HG03565 (cell line): ENCODE results near the gene NRP1.
"Not testable (repeated sequence)": the region's sequence is repeated elsewhere in the genome, so short reads cannot be mapped to it uniquely, and the experiment has no call there.

Experiments
- ATAC-seq: cut with Tn5 transposase; IDR thresholded peaks from one replicate; pipeline ENCODE4 v1.9.1; 2021; ENCODE audit warnings: mild to moderate bottlenecking, moderate library complexity; ENCODE audit not compliant: unreplicated experiment

NRP1 gene

GRCh38 chr10:33325929-33326328, 8.5 kb downstream of the NRP1 start:
- ATAC-seq: no peak

DNA sequence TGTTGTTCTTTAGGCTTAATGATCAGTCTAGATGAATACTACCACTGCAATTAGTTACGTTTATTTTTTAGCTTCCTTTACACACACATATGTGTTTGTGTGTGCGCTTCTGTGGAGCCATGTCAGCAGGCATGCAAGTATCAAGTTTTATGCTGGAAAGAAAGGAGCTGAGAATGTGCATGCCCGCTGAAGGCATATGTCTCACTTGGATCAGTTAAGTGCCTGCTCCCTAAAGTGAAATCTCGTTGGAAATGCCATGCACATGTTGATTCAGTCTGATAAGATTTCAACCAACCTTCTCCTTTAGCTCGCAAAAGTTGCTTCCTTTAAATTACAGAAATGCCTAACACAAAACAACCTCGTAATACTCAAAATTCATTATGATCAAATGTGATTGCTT, 10.7 kb downstream of the NRP1 start:
- no peak for ATAC-seq

DNA sequence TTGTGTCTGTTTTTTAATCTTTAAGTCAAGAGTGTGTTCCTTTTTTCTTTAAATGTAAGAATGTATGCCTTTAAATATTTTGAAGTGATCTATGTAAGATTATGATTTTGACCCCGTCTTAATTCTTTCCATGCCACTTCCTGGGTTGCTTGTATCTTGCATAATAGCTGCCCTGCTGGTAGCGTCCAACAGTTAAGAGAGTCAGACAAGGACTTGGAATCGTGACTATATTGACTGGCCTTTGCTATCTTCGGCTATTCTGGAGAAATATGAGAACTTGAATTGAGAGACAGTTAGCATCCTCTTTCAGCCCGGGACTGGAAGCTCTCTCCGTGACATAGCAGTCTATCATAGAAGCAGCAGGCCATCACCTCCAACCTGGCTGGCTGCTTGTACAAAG, 13.0 kb downstream of the NRP1 start:
- ATAC-seq: no peak

DNA sequence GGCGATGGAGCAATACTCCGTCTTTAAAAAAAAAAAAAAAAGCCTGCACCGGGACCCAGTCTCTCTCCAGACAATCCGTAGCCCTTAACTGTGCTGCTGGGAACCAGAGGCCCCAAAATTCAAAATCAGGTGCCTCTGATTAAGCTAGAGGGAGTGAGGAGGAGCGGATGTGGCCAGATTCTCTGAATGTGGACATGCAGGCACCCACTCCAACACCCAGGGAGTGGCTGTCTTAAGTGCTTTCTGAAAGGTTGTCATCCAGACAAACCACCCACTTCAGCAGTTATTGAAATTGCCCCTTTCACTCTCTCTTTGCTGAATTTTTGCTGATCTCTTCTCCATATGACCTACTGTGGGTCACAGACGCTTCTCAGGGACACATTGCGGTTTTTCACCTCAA, 14.2 kb downstream of the NRP1 start:
- no peak for ATAC-seq

DNA sequence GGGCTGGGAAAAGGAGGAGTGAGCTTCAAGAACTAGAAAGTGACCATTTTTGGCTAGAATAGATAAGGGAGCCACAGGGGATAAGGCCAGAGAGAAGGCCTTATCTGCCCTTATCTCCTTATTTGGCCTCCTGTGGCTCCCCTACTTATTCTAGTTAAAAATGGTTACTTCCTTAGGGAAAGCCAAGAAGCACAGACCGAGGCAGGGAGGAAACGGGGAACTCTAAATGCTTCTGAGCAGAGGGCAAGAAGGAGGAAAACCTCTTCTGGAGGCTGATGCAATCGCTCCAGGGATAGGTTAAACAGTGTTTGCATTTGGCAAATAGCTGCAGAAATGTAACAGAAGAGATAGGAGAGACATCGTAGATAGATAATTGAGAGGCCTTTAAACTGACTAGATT, 18.6 kb downstream of the NRP1 start:
- no peak for ATAC-seq

DNA sequence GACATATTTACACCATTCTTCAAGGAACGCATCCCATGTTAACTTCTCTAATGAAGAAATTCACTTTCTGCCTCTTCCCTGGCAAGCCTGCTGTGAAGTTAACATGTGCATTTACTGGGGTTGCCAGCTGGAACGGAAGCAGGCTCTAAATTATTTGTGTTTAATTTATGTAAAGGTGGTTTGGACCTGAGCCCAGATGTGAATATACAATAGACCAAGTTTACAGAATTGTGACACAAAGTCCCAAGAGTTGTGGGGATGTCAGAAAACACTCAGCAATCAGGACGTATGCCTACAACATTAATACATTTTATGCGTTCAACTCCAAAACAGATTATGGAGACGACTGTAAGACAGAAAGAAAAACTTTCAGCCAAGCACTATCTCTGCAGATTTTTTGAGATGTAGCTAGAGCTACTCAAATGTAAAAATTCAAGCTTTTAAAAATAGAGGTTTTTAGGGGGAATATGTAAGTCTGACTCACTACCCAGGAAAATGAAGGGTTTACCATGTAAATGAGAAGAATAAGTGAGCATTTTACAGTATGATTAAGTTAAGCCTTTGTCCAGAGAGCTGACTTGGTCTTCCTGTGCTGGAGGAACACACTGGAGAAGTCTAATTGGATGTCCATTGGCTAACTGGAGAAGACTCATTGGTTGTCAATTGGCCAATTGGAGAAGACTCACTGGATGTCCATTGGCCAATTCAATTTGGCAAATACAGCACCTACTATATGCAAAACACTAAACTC, 19.5 kb downstream of the NRP1 start:
- ATAC-seq: no peak

DNA sequence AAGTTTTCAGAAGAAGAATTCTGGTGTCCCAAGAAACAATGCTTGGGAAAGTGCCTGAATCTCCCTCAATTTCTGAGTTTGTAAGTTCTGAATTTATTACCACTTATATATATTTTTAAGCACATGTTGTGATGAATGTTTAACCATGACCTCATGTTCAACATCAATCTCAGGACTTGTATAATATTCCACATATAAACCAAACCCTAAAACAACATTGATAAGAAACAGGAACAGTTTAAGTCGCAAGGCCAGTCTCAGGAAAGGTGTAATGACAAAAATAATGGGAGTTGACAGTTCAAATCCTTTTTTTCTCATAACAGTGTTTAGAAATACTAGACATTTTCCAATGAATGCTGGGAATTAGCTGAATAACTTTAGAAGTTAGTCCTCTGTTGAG, 22.8 kb downstream of the NRP1 start:
- ATAC-seq: no peak

DNA sequence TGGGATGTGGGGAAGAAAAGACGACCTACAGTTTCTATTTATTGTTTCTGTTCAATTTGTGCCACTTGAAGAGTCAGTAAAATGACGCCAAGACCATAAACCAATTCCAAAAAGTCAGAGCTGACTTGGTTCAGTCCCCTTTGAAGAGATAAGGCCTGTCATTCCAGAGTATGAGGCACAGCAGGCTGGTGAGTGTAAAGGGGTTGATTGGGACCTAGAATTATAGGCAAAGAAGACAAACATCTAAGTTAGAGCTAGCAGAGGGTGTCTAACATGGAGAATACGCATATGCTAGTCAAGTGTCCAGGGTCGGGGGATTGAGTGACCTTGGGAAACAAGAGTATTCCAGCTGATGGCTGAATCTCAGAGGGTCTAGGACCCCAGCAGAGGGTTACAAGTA, 23.6 kb downstream of the NRP1 start:
- ATAC-seq: no peak

DNA sequence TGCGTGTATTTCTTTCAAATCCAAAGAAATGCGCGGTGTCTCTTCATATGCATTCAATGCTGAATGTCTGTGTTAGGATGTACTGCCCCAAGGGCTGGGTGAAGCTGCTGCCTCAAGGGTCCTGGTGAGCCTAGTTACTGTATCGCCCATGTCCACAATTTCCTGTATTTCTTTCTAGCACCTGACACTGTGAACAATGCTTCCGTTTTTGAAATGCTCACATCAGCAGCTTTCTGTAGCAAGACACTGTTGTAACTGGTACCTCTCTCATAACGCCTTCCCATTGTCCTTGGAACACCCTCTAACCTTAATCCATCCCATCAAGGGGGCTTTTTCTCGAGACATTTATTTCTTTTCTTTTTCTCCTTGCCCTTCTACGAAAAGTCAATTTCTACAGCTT, 25.1 kb downstream of the NRP1 start:
- ATAC-seq: no peak

DNA sequence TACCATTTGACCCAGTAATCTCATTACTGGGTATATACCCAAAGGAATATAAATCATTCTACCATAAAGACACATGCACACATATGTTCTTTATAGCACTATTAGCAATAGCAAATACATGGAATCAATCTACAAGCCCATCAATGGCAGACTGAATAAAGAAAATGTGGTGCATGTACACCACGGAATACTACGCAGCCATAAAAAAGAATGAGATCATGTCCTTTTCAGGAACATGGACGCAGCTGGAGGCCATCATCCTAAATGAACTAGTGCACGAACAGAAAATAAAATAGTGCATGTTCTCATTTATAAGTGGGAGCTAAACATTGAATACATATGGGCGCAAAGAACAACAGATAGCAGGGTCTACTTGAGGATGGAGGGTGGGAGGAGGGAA, 26.6 kb downstream of the NRP1 start:
- no peak for ATAC-seq

- no peak for ATAC-seq
Measured at GRCh38 chr10:33306701-33307519, 27.6 kb downstream of the NRP1 start.

- no peak for ATAC-seq
Measured at GRCh38 chr10:33306126-33306525, 28.3 kb downstream of the NRP1 start.

- ATAC-seq: no peak
Measured at GRCh38 chr10:33304423-33305225, 29.8 kb downstream of the NRP1 start.

DNA sequence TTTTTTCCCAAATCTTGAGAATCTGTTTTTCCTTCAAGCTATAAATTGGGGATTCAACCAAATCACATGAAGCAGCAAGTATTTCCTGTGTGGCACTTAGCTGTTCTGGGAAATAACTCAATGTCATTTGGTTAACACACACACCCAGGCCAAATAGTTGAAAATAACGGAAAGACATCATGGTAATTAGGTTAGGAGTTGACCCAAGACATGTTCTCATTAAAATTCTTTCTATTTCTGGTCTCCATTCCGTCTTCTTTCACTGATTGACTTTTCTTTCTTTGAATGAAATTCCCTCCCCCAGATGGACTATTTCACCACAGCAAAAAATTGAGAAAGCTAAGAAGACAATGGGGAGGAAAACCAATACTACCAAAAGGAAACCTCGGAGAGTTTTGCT, 30.5 kb downstream of the NRP1 start:
- ATAC-seq: no peak

DNA sequence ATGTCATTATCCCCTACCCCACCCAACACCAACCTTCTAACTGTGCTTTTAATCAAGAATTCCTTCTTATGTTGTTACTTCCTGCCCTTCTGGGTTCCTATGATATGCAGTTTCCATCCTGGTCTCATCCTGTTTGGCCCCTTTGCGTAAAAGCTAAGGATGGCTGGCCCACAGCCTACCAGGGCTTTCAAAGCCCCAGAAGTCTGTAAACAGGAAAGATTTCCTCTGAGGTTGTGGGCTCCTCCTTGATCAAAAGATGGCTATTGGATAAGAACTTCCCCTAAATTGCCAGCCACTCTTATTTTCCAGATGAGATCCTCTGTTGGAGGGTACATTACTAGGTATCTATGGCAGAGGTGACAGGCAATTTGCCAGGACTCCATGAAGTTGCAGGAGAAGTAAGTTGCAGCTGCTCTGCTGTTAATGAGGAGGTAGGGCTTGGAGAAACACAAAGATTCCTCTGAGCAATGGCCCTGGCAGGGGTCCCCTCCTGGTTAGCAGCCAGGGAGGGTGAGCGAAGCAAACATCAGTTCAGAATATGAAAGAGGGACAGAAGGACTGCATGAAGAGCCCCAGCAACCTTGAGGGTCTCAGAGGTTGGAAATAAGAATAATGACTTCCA, 32.1 kb downstream of the NRP1 start:
- ATAC-seq: no peak

DNA sequence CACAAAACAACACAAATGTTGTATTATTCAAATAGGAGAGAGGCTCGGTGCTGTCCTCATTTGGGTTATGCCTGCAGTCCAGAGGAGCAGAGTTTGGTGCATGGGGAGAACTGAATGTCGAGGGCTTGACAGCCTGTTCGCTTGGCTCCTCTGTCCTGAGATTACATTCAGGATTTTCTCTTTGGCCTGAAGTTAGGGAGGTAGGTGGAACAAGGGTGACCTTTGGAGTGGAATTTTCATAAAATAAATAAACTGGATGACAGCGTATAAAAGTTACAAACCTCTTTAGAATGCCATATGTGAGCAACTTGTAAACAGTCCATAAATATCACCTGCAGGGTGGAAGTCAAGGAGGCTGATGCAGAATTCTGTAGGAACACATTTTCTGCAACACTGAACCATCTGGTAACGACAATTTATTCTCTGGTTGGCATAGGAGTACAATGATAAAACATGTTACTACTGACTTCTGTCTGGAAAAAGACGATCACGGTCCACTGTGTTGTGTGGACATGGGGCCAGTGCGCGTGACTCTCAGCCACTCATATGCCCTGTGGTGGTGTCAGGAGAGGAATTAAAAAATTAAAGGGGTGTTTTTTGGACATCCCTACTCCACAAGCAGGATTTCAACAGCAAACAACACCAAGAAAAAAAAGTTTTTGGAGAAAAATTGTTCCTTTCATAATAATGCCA, 33.2 kb downstream of the NRP1 start:
- ATAC-seq: no peak

GRCh38 chr10:33300544-33300943, 33.9 kb downstream of the NRP1 start:
- ATAC-seq: not testable (repeated sequence)

DNA sequence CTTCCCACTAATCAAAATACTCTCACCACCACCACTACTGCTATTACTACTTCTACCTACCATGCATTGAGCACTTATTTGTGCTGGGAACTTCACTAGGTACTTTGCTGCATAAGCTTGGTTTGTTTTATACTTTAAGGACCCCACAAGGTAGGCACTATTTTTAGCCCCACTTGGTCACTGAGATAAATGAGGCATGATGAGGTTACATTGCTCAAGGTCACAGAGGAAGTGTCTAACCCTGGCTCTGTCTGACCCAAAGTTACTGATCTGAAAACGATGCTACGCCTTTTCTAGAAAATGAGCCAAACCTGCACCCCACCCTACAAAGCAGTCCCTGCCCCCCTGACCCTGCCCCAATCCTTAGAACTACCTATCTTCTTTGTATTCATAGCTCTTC, 35.6 kb downstream of the NRP1 start:
- no peak for ATAC-seq

DNA sequence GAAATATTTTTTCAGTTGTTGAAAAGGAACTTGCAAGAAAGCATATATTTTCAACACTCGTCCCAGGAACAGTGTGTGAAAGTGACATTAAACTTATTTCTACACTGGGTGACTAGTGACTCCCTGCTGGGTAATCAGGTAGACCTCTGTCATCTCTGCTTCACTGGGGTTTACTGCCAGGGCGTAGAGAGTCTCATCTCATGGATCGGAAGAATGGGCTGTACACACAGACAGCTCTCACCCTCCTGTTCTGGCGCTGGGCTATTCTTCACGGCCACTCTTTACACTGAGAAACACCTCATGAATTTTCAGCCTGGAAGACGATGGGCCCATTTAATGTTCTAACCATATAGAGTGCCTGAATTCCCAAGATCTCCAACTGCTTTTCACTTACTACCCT, 36.4 kb downstream of the NRP1 start:
- ATAC-seq: no peak

DNA sequence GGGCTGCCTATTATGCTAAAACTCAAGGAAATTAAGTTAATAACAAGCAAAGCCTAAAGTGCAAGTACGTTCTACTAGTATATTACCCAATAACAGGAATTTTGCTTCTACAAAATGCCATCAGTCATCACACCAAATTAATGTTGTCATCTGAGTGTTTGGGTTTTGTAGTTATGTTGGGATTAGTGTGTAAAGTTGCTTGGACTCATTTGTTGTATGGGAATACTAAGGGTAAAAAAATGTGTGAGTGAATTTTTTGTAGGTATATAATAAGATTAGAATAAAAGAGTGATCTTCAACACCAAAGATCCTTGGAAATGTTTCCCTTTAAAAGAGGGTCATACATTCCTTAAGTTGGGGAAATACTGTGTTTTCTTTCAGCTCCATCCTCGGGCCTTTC, 38.6 kb downstream of the NRP1 start:
- ATAC-seq: no peak
